HFFc6 (cell line): ENCODE data around the gene SAFB. TPM values are rescaled to one million over a fixed set of nuclear protein-coding genes. Genes with fewer than 3 reads are reported as not detected.
A peak's percentile ranks its signal among the peaks of the same experiment; 100 is the strongest.

Source experiments
- DNase-seq: peaks from one replicate; pipeline ENCODE4 v3.0.0-alpha.2; 2018
- H3K27ac Mint-ChIP-seq: 2 replicates; pipeline ENCODE4 v1.8.0; 2020; ENCODE audit warnings: mild to moderate bottlenecking, mixed read lengths
- H3K27me3 Mint-ChIP-seq: 2 replicates; pipeline ENCODE4 v1.8.0; 2021; ENCODE audit warnings: mild to moderate bottlenecking, moderate library complexity, mixed read lengths; ENCODE audit not compliant: insufficient read depth
- H3K36me3 Mint-ChIP-seq: 2 replicates; pipeline ENCODE4 v1.8.0; 2021; ENCODE audit warnings: low read depth, mixed read lengths
- H3K4me1 Mint-ChIP-seq: 2 replicates; pipeline ENCODE4 v1.8.0; 2020; ENCODE audit warnings: low read depth, mixed read lengths
- H3K4me3 Mint-ChIP-seq: 2 replicates; pipeline ENCODE4 v1.8.0; 2020; ENCODE audit warnings: mild to moderate bottlenecking, moderate library complexity, mixed read lengths
- H3K9me3 Mint-ChIP-seq: 2 replicates; pipeline ENCODE4 v1.8.0; 2020; ENCODE audit warnings: mild to moderate bottlenecking, mixed read lengths
- total RNA-seq, 6 experiments: library from RNA; stranded (reverse); fragmentation: NEBNext Ultra II Directional; extraction: Animal tissue kit (Norgen Biotek cat#: 25700); gene quantifications; 2 replicates in 1 of 6; 3 replicates in 5 of 6; pipeline ENCODE4 v1.2.3, GENCODE V29; 2021
- TF ChIP-seq, protein P1 (sequence below): fragments of 200-600 bp; sonication (generic); IDR thresholded peaks from 2 replicates; pipeline ENCODE4 v1.5.0; 2021; ENCODE audit warnings: antibody characterized with exemption, mild to moderate bottlenecking

Gene SAFB
- total RNA-seq, 6 experiments from 2014 or later = 41.7 to 53.6 (median 49.3) TPM

DNA sequence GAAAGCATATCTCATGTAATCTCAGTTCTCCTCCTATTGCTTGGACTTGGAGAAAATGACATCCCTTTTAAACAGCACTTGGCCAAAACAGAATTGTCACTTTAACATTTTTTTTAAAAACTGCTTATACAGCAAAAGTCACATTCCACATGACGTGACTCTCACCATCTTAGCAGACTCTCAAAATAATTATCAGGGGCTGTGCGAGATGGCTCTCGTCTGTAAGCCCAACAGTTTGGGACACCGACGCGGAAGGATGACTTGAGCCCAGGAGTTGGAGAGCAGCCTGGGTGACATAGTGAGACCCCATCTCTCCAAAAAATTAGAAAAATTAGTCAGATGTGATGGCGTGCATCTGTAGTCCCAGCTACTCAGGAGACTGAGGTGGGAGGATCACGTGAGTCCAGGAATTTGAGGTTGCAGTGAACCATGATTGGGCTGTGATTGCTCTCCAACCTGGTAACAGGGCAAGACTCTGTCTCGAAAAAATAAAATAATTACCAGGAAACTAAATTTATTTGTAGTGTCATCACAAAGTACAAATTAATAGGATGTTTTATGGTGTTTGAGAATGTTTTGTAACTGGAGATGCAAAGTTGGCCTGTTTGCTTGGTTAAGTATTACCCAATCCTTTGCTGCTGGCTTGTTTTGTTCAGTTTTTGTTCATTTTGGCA, 8.8 kb downstream of the SAFB start:
- no peaks in the 10 kb centered on the region for H3K27me3 Mint-ChIP-seq
- no peak for DNase-seq
- H3K36me3 Mint-ChIP-seq = peaks cover 16% of the 10 kb centered on the region
- H3K27ac Mint-ChIP-seq = peak overlapping the region; percentile 62
- no peaks in the 10 kb centered on the region for H3K9me3 Mint-ChIP-seq
- TF ChIP-seq, protein P1, sequence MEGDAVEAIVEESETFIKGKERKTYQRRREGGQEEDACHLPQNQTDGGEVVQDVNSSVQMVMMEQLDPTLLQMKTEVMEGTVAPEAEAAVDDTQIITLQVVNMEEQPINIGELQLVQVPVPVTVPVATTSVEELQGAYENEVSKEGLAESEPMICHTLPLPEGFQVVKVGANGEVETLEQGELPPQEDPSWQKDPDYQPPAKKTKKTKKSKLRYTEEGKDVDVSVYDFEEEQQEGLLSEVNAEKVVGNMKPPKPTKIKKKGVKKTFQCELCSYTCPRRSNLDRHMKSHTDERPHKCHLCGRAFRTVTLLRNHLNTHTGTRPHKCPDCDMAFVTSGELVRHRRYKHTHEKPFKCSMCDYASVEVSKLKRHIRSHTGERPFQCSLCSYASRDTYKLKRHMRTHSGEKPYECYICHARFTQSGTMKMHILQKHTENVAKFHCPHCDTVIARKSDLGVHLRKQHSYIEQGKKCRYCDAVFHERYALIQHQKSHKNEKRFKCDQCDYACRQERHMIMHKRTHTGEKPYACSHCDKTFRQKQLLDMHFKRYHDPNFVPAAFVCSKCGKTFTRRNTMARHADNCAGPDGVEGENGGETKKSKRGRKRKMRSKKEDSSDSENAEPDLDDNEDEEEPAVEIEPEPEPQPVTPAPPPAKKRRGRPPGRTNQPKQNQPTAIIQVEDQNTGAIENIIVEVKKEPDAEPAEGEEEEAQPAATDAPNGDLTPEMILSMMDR = no peak
- peak overlapping the region; percentile 19 for H3K4me3 Mint-ChIP-seq
- peaks cover 42% of the 10 kb centered on the region for H3K4me1 Mint-ChIP-seq

DNA sequence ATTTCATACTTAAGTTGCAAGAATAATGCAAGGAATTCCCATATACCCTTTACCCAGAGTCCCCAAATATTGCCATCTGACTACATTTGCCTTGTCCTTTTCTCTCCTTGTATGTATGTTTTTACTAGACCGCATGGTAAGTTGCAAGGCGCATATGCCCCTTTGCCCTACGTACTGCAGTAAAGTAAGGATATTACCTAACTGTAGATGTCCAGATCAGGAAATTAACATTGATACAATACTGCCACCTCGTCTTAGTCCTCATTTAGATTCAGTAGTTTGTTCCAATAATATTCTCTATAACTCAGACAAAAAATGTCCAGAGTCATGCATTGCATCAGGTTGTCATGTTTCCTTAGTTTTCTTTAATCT, 9.3 kb downstream of the SAFB start:
- peak overlapping the region; percentile 62 for H3K27ac Mint-ChIP-seq
- TF ChIP-seq, protein P1 = no peak
- no peaks in the 10 kb centered on the region for H3K27me3 Mint-ChIP-seq
- H3K4me1 Mint-ChIP-seq = peaks cover 40% of the 10 kb centered on the region
- DNase-seq = no peak
- H3K9me3 Mint-ChIP-seq = no peaks in the 10 kb centered on the region
- peaks cover 15% of the 10 kb centered on the region for H3K36me3 Mint-ChIP-seq
- H3K4me3 Mint-ChIP-seq = peak overlapping the region; percentile 19; the same call in 1 of the 2 replicates

DNA sequence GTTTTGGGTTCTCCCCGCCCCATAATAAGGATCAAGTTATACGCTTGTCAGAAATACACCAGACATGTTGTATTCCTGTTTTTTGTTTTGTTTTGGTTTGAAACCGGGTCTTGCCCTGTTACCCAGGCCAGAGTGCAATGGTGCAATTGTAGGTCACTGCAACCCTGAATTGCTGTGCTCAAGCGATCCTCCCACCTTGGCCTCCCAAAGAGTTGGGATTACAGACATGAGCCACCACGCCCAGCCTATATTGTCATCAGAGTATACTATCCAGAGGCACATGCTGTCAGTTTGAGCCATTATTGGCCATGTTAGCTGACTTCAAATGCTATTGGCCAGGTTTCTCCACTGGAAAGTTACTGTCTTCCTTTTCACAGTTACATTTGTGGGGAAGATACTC, 9.8 kb downstream of the SAFB start:
- 0 out of 2 replicates have a peak overlapping the region, but pooled peaks have one; percentile 62 for H3K27ac Mint-ChIP-seq
- TF ChIP-seq, protein P1 = no peak
- peaks cover 12% of the 10 kb centered on the region for H3K36me3 Mint-ChIP-seq

DNA sequence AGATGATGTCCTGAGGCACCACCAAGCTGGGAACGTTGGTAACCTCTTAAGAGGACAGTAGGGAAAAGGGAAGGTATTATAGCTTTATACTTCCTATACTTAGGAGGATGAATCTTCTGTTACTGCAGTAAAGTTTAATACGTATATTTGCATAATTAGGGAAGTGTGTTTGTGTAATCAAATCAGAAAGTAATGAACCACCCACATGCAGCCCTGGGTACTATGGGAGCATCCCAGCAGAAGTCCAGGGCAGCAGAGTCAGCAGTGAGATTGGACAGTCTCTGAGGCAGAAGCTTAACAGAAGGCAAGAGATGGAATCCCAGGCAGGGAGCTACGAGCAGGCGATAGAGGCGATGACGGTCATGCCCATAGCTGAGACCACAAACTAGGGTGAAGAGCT, 12.5 kb downstream of the SAFB start:
- Mint-ChIP-seq H3K27ac (peak overlapping the region; percentile 22; the same call in 1 of the 2 replicates), H3K27me3 (no peaks in the 10 kb centered on the region; the same call in 1 of the 2 replicates), H3K36me3 (no peaks in the 10 kb centered on the region; the same call in 1 of the 2 replicates)

More for the DNA sequence above, 9.8 kb downstream of the SAFB start:
- no peak overlapping the region for H3K4me3 Mint-ChIP-seq
- no peaks in the 10 kb centered on the region for H3K9me3 Mint-ChIP-seq
- H3K4me1 Mint-ChIP-seq = peaks cover 40% of the 10 kb centered on the region
- DNase-seq = no peak
- no peaks in the 10 kb centered on the region for H3K27me3 Mint-ChIP-seq

DNA sequence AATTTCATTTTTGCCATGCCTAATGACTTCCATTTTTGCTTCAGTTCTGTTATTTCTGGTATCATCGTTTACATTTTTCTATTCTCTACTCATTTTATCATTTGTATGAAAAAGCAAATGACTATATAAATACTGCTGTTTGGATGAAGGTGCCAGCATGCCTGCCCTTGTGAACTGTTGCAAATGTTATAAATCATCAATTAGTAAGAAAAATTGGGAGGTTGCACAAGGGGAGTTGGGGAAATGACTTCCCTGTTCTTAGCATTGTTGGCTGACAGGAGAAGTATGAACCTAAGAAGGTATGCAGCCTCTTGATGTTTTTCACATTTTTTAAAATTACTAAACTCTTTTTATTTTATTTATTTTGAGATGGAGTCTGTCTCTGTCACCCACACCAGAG, 15.1 kb downstream of the SAFB start:
- no peaks in the 10 kb centered on the region; the same call in 1 of the 2 replicates for H3K27me3 Mint-ChIP-seq
- peak overlapping the region; percentile 49; the same call in 1 of the 2 replicates for H3K27ac Mint-ChIP-seq
- H3K4me1 Mint-ChIP-seq = peaks cover 23% of the 10 kb centered on the region
- H3K4me3 Mint-ChIP-seq = no peak overlapping the region
- TF ChIP-seq, protein P1 = no peak
- no peaks in the 10 kb centered on the region for H3K9me3 Mint-ChIP-seq
- DNase-seq = no peak
- peaks cover 12% of the 10 kb centered on the region for H3K36me3 Mint-ChIP-seq

More for the DNA sequence above, 12.5 kb downstream of the SAFB start:
- TF ChIP-seq, protein P1 = no peak
- no peak for DNase-seq
- Mint-ChIP-seq H3K9me3 (no peaks in the 10 kb centered on the region), H3K4me1 (peaks cover 30% of the 10 kb centered on the region), H3K4me3 (no peak overlapping the region)
